CD8-positive, alpha-beta memory T cell (primary cell): ENCODE results near the gene KIR2DL4. TPM values are rescaled to one million over a fixed set of nuclear protein-coding genes. Genes with fewer than 3 reads are reported as not detected.

Experiments
- CTCF ChIA-PET: fragments of 350-600 bp; sonication (Branson Sonifier 250); formaldehyde crosslinking; loops from one replicate; lab custom pipeline; 2021; ENCODE audit warnings: antibody characterized with exemption; lab: Charles Lee
- POLR2A ChIA-PET: fragments of 350-600 bp; sonication (Branson Sonifier 250); formaldehyde crosslinking; loops from one replicate; lab custom pipeline; 2021; ENCODE audit warnings: antibody characterized with exemption; lab: Charles Lee
- DNase-seq, 5 donors: peaks; one replicate each; pipeline versions ENCODE4 v3.0.0 to v3.0.0-alpha.2; 2020 to 2022; ENCODE audit warnings: mixed read lengths in 1 of 5
- H3K27ac ChIP-seq: one replicate; pipeline ENCODE4 v1.7.0; 2013; ENCODE audit warnings: low read depth, mild to moderate bottlenecking, low read length, moderate library complexity
- H3K27me3 ChIP-seq: 2 replicates; pipeline ENCODE4 v1.7.0; 2013; ENCODE audit warnings: low read length, mild to moderate bottlenecking; ENCODE audit not compliant: insufficient read depth, poor library complexity, severe bottlenecking
- H3K36me3 ChIP-seq: 2 replicates; pipeline ENCODE4 v1.7.0; 2013; ENCODE audit warnings: mild to moderate bottlenecking, low read length, moderate library complexity; ENCODE audit not compliant: insufficient read depth
- H3K4me1 ChIP-seq: 2 replicates; pipeline ENCODE4 v1.7.0; 2013; ENCODE audit warnings: mild to moderate bottlenecking, low read length, moderate library complexity; ENCODE audit not compliant: insufficient read depth
- H3K4me3 ChIP-seq: 2 replicates; pipeline ENCODE4 v1.7.0; 2013; ENCODE audit warnings: mild to moderate bottlenecking, low read length
- H3K9me3 ChIP-seq: 2 replicates; pipeline ENCODE4 v1.7.0; 2013; ENCODE audit warnings: mild to moderate bottlenecking, low read length
- H3K27ac Mint-ChIP-seq, 8 donors: one replicate each; pipeline ENCODE4 v1.8.0; 2020 to 2021; ENCODE audit warnings: mixed read lengths in 8 of 8, mild to moderate bottlenecking in 6 of 8, inconsistent platforms in 3 of 8, moderate library complexity in 3 of 8
- H3K27me3 Mint-ChIP-seq, 2 donors: one replicate each; pipeline ENCODE4 v1.8.0; 2020 to 2021; ENCODE audit warnings: mixed read lengths in 2 of 2, mild to moderate bottlenecking in 1 of 2, moderate library complexity in 1 of 2
- H3K36me3 Mint-ChIP-seq, 3 donors: one replicate each; pipeline ENCODE4 v1.8.0; 2020 to 2021; ENCODE audit warnings: mixed read lengths in 3 of 3, inconsistent platforms in 1 of 3, mild to moderate bottlenecking in 1 of 3
- H3K4me1 Mint-ChIP-seq, 3 donors: one replicate each; pipeline ENCODE4 v1.8.0; 2020 to 2021; ENCODE audit warnings: mixed read lengths in 3 of 3, inconsistent platforms in 1 of 3, mild to moderate bottlenecking in 1 of 3
- H3K4me3 Mint-ChIP-seq, 7 donors: one replicate each; pipeline ENCODE4 v1.8.0; 2020 to 2021; ENCODE audit warnings: mixed read lengths in 7 of 7, mild to moderate bottlenecking in 6 of 7, moderate library complexity in 4 of 7, inconsistent platforms in 2 of 7
- H3K9me3 Mint-ChIP-seq, 5 donors: one replicate each; pipeline ENCODE4 v1.8.0; 2020 to 2022; ENCODE audit warnings: mixed read lengths in 5 of 5, mild to moderate bottlenecking in 3 of 5, moderate library complexity in 2 of 5, inconsistent platforms in 1 of 5
- polyA plus RNA-seq: library from polyadenylated mRNA; unstranded; fragments of 300-500 nt; fragmentation: Illumina TruSeq; gene quantifications from one replicate; pipeline ENCODE4 v1.2.3, GENCODE V29; 2021
- total RNA-seq, 2 experiments: library from RNA; stranded (reverse); gene quantifications; one replicate each; pipeline ENCODE4 v1.2.3, GENCODE V29; 2021

KIR2DL4 gene
- total and polyA plus RNA-seq, 3 experiments from 2014 or later, result 0.79 TPM; not detected in 2

DNA sequence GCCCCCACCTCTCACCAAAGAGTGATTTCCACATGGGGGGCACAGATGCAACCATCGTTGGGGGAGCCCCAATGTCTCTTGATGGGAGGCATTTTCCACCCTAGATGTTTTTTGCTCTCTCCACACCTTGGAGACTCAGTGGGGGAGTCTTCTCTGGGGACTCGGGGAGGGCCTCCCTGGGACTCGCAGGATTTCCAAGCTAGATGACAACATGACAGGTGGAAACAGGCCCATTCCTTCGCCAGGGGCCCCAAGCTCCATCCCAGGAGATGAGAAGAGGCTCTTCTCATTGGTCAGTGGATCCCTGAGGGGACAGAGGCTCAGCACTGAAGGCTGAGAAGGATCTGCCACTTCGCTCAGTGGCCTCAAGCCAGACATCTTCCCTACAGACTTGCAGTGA, 12.7 kb upstream of the KIR2DL4 start:
- peaks cover 3% of the 10 kb centered on the region for H3K27me3 ChIP-seq
- POLR2A ChIA-PET, result no interaction called here
- H3K4me3 ChIP-seq, result no peak overlapping the region
- H3K36me3 ChIP-seq, result no peaks in the 10 kb centered on the region
- Mint-ChIP-seq H3K4me3 (no peak overlapping the region), H3K9me3 (no peaks in the 10 kb centered on the region), H3K27me3 (peaks cover 3 to 13% of the 10 kb centered on the region in 2 donors), H3K4me1 (peaks cover 11 to 27% (median 17%) of the 10 kb centered on the region in 3 donors), H3K27ac (no peak overlapping the region), H3K36me3 (peaks cover 0 to 3% (median 2%) of the 10 kb centered on the region in 3 donors)
- CTCF ChIA-PET, result no interaction called here
- H3K4me1 ChIP-seq, result no peaks in the 10 kb centered on the region
- no peak overlapping the region for H3K27ac ChIP-seq
- H3K9me3 ChIP-seq, result no peaks in the 10 kb centered on the region
- no peak for DNase-seq

DNA sequence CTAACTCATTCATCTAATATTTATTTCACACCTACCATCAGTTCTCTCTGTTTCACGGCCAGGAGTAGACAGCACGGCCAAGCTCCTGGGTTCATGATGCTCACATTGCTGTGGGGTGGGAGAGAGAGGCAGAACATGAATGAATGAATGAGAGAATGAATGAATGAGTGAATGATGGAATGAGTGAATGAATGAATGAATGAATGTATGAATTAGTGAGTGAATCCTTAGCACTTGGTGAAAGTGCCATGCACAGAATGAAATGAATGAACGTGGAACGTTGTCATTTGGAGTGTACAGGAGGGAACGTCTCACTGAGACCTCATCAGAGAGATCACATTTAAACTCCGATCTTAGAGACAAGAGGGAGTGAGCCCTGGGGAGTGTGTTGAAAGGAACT, 11.9 kb upstream of the KIR2DL4 start:
- peak overlapping the region in 1 of 7 donors; percentile 7 for H3K4me3 Mint-ChIP-seq
- Histone ChIP-seq H3K4me1 (no peaks in the 10 kb centered on the region), H3K36me3 (no peaks in the 10 kb centered on the region), H3K27me3 (peaks cover 2% of the 10 kb centered on the region), H3K4me3 (no peak overlapping the region), H3K27ac (no peak overlapping the region), H3K9me3 (no peaks in the 10 kb centered on the region)
- H3K9me3 Mint-ChIP-seq, result no peaks in the 10 kb centered on the region
- ChIA-PET CTCF (no interaction called here), POLR2A (no interaction called here)
- H3K36me3 Mint-ChIP-seq, result peaks cover 0 to 2% (median 0%) of the 10 kb centered on the region in 3 donors
- DNase-seq, result no peak
- peaks cover 3 to 8% of the 10 kb centered on the region in 2 donors for H3K27me3 Mint-ChIP-seq
- peak overlapping the region in 2 of 8 donors; percentile 18 to 58 for H3K27ac Mint-ChIP-seq
- H3K4me1 Mint-ChIP-seq, result peaks cover 11 to 27% (median 17%) of the 10 kb centered on the region in 3 donors

- Mint-ChIP-seq H3K9me3 (peaks cover 0 to 5% (median 0%) of the 10 kb centered on the region in 5 donors), H3K36me3 (no peaks in the 10 kb centered on the region), H3K27me3 (peaks cover 2 to 15% of the 10 kb centered on the region in 2 donors), H3K4me3 (peak overlapping the region in 6 of 7 donors; percentile 40 to 84 (median 78)), H3K4me1 (peaks cover 11 to 27% (median 17%) of the 10 kb centered on the region in 3 donors), H3K27ac (peak overlapping the region in 7 of 8 donors; percentile 25 to 86 (median 56))
- ChIA-PET CTCF (no interaction called here), POLR2A (no interaction called here)
- no peak overlapping the region for H3K27ac ChIP-seq
- no peaks in the 10 kb centered on the region for H3K27me3 ChIP-seq
- H3K36me3 ChIP-seq, result no peaks in the 10 kb centered on the region
- no peak for DNase-seq
- H3K9me3 ChIP-seq, result no peaks in the 10 kb centered on the region
- H3K4me1 ChIP-seq, result no peaks in the 10 kb centered on the region
- peak overlapping the region; percentile 23 for H3K4me3 ChIP-seq
These were observed 10.6 kb upstream of the KIR2DL4 start for GRCh38 chr19:54792814-54793213.

DNA sequence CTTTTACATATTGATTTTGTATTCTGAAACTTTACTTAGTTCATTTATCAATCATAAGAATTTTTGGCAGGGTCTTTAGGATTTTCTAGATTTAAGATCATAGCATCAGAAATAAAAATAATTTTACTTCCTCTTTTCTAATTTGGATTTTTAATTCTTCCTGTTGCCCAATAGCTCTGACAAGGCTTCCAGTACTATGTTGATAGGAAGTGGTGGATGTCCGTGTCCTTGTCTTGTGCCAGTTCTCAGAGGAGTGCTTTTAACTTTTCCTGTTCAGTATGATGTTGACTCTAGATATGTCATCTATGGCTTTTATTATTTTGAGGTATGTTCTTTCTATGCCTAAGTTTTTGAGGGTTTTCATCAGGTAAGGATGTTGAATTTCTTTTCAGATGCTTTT, 7.7 kb upstream of the KIR2DL4 start:
- peaks cover 6 to 28% of the 10 kb centered on the region in 2 donors for H3K27me3 Mint-ChIP-seq

DNA sequence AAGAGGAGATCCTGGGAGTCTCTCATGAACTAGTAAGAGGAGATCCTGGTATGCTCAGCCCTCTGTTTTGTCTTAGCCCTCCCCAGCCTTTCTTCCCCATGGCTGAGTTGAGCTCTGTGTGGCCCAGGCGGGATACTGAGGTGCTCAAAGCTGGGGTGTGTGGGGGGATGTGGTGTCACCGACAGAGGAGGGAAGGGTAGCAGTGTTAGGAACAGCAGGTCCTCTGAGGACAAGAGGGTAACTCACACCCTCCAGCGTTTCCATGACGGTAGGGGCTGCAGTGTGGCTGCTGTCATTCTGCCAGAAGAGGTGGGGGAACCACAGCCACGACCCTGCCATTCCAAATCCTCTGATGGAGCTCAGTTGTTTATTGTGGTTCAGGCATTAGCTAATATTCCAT, 691 bp downstream of the KIR2DL4 start:
- no peaks in the 10 kb centered on the region for H3K27me3 ChIP-seq
- Mint-ChIP-seq H3K4me1 (peaks cover 0 to 2% (median 0%) of the 10 kb centered on the region in 3 donors), H3K27me3 (peaks cover 5 to 31% of the 10 kb centered on the region in 2 donors), H3K36me3 (no peaks in the 10 kb centered on the region), H3K9me3 (peaks cover 0 to 2% (median 0%) of the 10 kb centered on the region in 5 donors), H3K27ac (peak overlapping the region in 1 of 8 donors; percentile 44), H3K4me3 (no peak overlapping the region)
- H3K27ac ChIP-seq, result no peak overlapping the region
- ChIA-PET POLR2A (no interaction called here), CTCF (no interaction called here)
- H3K9me3 ChIP-seq, result no peaks in the 10 kb centered on the region
- H3K4me3 ChIP-seq, result no peak overlapping the region
- no peaks in the 10 kb centered on the region for H3K36me3 ChIP-seq
- DNase-seq, result no peak
- H3K4me1 ChIP-seq, result no peaks in the 10 kb centered on the region

More for the DNA sequence above, 7.7 kb upstream of the KIR2DL4 start:
- Histone ChIP-seq H3K4me1 (no peaks in the 10 kb centered on the region), H3K4me3 (no peak overlapping the region), H3K36me3 (no peaks in the 10 kb centered on the region), H3K27ac (no peak overlapping the region), H3K27me3 (no peaks in the 10 kb centered on the region), H3K9me3 (no peaks in the 10 kb centered on the region)
- Mint-ChIP-seq H3K4me1 (peaks cover 11 to 27% (median 17%) of the 10 kb centered on the region in 3 donors), H3K4me3 (no peak overlapping the region), H3K27ac (no peak overlapping the region), H3K36me3 (no peaks in the 10 kb centered on the region), H3K9me3 (peaks cover 0 to 5% (median 0%) of the 10 kb centered on the region in 5 donors)
- CTCF ChIA-PET, result no interaction called here
- POLR2A ChIA-PET, result no interaction called here
- DNase-seq, result no peak

DNA sequence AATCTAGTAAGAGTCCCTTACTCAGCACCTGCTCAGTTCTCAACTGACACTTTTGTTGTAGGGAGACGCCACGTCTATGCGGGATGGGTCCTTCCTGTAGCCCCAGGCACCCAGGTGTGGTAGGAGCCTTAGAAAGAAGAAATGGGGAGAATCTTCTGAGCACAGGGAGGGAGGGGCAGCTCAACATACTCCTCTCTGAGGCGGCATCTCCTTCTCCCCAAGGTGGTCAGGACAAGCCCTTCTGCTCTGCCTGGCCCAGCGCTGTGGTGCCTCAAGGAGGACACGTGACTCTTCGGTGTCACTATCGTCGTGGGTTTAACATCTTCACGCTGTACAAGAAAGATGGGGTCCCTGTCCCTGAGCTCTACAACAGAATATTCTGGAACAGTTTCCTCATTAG, 1.2 kb downstream of the KIR2DL4 start:
- no peaks in the 10 kb centered on the region for H3K36me3 ChIP-seq
- H3K4me1 Mint-ChIP-seq, result peaks cover 0 to 2% (median 0%) of the 10 kb centered on the region in 3 donors
- H3K36me3 Mint-ChIP-seq, result no peaks in the 10 kb centered on the region
- peaks cover 4 to 30% of the 10 kb centered on the region in 2 donors for H3K27me3 Mint-ChIP-seq
- no peak overlapping the region for H3K27ac ChIP-seq
- no peaks in the 10 kb centered on the region for H3K4me1 ChIP-seq
- H3K4me3 Mint-ChIP-seq, result no peak overlapping the region
- CTCF ChIA-PET, result no interaction called here
- POLR2A ChIA-PET, result no interaction called here
- no peak overlapping the region for H3K4me3 ChIP-seq
- H3K27ac Mint-ChIP-seq, result no peak overlapping the region
- H3K27me3 ChIP-seq, result no peaks in the 10 kb centered on the region
- H3K9me3 Mint-ChIP-seq, result peaks cover 0 to 2% (median 0%) of the 10 kb centered on the region in 5 donors
- H3K9me3 ChIP-seq, result no peaks in the 10 kb centered on the region
- no peak for DNase-seq

DNA sequence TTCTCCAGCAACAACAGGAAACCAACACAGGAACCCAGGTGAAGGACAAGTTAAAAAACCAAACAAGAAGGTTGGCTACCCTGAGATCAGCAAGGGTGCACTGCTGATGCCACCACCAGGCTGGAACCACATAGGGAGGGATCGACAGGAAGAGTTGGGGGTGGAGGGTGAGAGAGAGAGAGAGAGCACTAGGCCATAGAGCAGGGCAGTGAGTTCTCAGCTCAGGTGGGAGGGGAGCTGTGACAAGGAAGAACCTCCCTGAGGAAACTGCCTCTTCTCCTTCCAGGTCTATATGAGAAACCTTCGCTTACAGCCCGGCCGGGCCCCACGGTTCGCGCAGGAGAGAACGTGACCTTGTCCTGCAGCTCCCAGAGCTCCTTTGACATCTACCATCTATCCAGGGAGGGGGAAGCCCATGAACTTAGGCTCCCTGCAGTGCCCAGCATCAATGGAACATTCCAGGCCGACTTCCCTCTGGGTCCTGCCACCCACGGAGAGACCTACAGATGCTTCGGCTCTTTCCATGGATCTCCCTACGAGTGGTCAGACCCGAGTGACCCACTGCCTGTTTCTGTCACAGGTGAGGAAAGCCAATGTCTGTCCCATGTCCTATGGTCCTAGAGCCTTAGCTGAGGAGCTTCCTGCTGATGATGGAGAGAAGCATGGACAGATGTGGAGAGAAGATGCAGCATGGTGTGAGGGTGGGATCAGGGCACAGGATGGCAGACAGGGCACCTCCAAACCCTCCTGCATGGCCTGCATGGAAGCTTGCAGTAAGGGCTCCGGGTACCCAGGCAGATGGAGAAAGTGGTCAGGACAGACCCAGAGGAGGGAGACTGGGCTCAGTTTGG, 2.5 kb downstream of the KIR2DL4 start:
- H3K9me3 ChIP-seq, result no peaks in the 10 kb centered on the region
- no peak for DNase-seq
- Mint-ChIP-seq H3K4me1 (peaks cover 0 to 2% (median 0%) of the 10 kb centered on the region in 3 donors), H3K27me3 (peaks cover 7 to 30% of the 10 kb centered on the region in 2 donors), H3K9me3 (peaks cover 0 to 5% (median 0%) of the 10 kb centered on the region in 5 donors), H3K27ac (peak overlapping the region in 1 of 8 donors; percentile 61), H3K36me3 (no peaks in the 10 kb centered on the region), H3K4me3 (no peak overlapping the region)
- H3K27ac ChIP-seq, result no peak overlapping the region
- H3K36me3 ChIP-seq, result no peaks in the 10 kb centered on the region
- H3K4me3 ChIP-seq, result no peak overlapping the region
- ChIA-PET POLR2A (no interaction called here), CTCF (no interaction called here)
- H3K27me3 ChIP-seq, result no peaks in the 10 kb centered on the region
- H3K4me1 ChIP-seq, result no peaks in the 10 kb centered on the region

DNA sequence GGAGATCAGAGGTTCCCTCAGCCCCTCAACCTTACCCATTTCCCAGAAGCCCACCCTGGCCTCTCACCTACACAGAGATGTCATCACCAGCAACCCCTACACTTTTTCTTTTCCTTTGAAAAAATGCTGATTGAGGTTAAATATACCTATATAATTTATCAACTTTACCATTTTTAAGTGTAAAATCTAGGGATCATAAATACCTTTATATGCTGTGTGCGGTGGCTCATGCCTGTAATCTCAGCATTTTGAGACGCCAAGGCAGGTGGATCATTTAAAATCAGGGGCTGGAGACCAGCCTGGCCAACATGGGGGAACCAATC, 3.1 kb downstream of the KIR2DL4 start:
- Mint-ChIP-seq H3K4me1 (peaks cover 0 to 2% (median 0%) of the 10 kb centered on the region in 3 donors), H3K4me3 (no peak overlapping the region), H3K27ac (no peak overlapping the region), H3K27me3 (peaks cover 8 to 30% of the 10 kb centered on the region in 2 donors), H3K36me3 (no peaks in the 10 kb centered on the region), H3K9me3 (peaks cover 0 to 7% (median 2%) of the 10 kb centered on the region in 5 donors)
- Histone ChIP-seq H3K36me3 (no peaks in the 10 kb centered on the region), H3K9me3 (no peaks in the 10 kb centered on the region), H3K4me1 (no peaks in the 10 kb centered on the region), H3K4me3 (no peak overlapping the region), H3K27me3 (no peaks in the 10 kb centered on the region), H3K27ac (no peak overlapping the region)
- ChIA-PET CTCF (no interaction called here), POLR2A (no interaction called here)
- DNase-seq, result no peak
